NCI-H1436 (cell line): ENCODE results near the gene LY6G5C.

Experiments used
- DNase-seq: peaks from one replicate; lab custom pipeline; 2025; lab: John Stamatoyannopoulos, UW

Gene LY6G5C

GRCh38 chr6:31662124-31662723 lies 18.6 kb downstream of the LY6G5C start:
- DNase-seq, result no peak

GRCh38 chr6:31661262-31662123 lies 19.4 kb downstream of the LY6G5C start:
- DNase-seq, result no peak

GRCh38 chr6:31660381-31661261 lies 20.2 kb downstream of the LY6G5C start, which contains the start of gene C6orf47:
C6orf47 (minus strand) TSS chr6:31660778; CDS start chr6:31659947, 831 bp downstream.
- peak; percentile 72 for DNase-seq

- DNase-seq, result no peak
Observed at GRCh38 chr6:31659649-31660380, 21.1 kb downstream of the LY6G5C start.

- no peak for DNase-seq
Observed at GRCh38 chr6:31658983-31659648, 21.8 kb downstream of the LY6G5C start.

- no peak for DNase-seq
Observed at GRCh38 chr6:31658158-31658688, 22.6 kb downstream of the LY6G5C start.

- DNase-seq, result no peak
Observed at GRCh38 chr6:31657406-31658157, 23.3 kb downstream of the LY6G5C start.

- no peak for DNase-seq
Observed at GRCh38 chr6:31655349-31656237, 25.3 kb downstream of the LY6G5C start, which contains the start of gene APOM. APOM (plus strand) TSS chr6:31655894; CDS start chr6:31655967, 73 bp downstream.

- DNase-seq, result no peak
Observed at GRCh38 chr6:31654574-31655348, 26.1 kb downstream of the LY6G5C start.

GRCh38 chr6:31652925-31653724 lies 27.7 kb downstream of the LY6G5C start:
- peak; percentile 93 for DNase-seq

- peak; percentile 70 for DNase-seq
Observed at GRCh38 chr6:31651602-31652191, 29.2 kb downstream of the LY6G5C start.

GRCh38 chr6:31645325-31645724 lies 35.5 kb downstream of the LY6G5C start:
- no peak for DNase-seq

- DNase-seq, result no peak
Observed at GRCh38 chr6:31643818-31644454, 36.9 kb downstream of the LY6G5C start.

- no peak for DNase-seq
Observed at GRCh38 chr6:31642798-31643570, 37.9 kb downstream of the LY6G5C start.

- DNase-seq, result no peak
Observed at GRCh38 chr6:31641370-31641769, 39.5 kb downstream of the LY6G5C start.

GRCh38 chr6:31640612-31641011 lies 40.3 kb downstream of the LY6G5C start:
- DNase-seq, result no peak
